KBM-7 (cell line): ENCODE measurements around the gene BAZ1A.
"Not testable (repeated sequence)": the region's sequence is repeated elsewhere in the genome, so short reads cannot be mapped to it uniquely, and the experiment has no call there.

Source experiments
- DNase-seq: peaks from one replicate; pipeline ENCODE4 v3.0.0-alpha.2; 2015
- in situ Hi-C: fragments of 300-500 bp; cut with MboI; formaldehyde crosslinking; loops from 2 replicates; pipeline ENCODE4 v1.14.3; 2020; ENCODE audit warnings: low sequenced_read_pairs, low pct_unique_long_range_greater_than_20kb, mixed read lengths

The BAZ1A gene

DNA sequence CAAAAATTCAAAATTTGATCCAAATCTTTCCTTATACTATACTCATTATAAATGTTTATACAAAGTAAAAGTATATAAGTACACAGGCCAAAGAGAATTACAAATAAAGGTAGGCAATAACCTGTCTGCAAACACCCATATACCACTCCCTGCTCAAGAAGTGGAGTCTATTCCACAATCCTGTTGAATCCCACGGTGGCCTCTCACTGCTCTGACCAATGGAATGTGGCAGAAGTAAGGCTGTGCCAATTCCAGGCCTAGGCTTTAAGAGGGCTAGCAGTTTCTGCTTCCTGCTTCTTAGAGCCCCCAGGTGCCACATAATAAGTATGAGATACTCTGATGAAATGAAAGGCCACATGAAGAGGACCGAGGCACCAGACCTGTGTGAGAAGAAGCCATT, 80.9 kb downstream of the BAZ1A start:
- DNase-seq = no peak
- in situ Hi-C loops = no loop called here

DNA sequence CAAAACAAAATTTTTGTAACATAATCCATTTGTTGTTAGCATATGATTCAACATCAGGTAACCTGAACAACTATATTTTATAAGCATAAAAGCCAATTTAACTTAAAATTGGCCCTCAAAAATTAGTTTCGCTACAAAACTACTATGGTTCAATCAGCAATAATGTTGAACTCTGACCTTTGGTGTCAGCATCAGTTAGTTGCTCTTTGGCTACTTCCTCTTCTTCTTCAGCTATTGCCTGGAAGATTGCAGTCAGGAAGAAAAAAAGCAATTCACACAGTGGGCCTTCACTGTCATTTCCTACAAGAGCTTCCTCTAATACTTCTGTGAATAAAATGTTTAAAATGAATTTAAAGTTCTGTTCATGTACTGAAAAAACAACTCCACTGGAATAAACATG, 82.6 kb downstream of the BAZ1A start:
- in situ Hi-C loops = no loop called here
- DNase-seq = peak; percentile 25

DNA sequence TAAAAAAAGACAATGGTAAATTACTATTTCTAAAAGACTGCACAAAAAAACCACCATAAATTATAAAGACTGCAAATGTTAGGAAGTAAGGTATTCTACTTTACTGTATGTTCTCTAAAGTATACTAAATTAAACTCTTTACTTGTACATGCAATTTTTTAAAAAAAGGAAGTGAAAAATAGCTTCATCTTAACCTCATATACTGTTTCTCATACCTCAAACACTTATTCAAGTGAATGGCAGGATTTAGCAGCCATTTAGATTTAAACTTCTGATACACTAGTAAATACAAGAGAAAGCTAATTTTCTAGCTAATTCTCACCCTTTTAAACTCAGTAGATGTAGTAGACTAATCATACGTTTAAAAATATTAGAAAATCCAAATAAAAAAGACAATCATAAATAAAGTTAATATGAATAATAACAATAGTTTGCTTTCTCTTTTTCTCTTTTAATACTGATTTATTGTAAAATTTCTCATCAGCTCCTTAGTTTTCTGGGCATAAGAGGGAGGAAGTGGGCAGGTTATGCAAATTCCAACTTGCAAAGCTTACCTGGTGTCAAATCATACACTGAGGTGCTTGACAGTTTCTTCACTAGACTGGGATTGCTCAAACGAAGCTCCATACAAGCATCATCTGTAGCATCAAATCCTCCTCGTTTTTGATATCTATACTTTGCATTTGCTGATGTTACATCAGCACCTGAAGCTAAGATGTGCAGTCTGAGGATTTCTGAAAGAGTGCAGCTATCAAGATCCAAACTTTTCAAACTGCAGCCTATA, 89.7 kb downstream of the BAZ1A start:
- in situ Hi-C loops = no loop called here
- no peak for DNase-seq

DNA sequence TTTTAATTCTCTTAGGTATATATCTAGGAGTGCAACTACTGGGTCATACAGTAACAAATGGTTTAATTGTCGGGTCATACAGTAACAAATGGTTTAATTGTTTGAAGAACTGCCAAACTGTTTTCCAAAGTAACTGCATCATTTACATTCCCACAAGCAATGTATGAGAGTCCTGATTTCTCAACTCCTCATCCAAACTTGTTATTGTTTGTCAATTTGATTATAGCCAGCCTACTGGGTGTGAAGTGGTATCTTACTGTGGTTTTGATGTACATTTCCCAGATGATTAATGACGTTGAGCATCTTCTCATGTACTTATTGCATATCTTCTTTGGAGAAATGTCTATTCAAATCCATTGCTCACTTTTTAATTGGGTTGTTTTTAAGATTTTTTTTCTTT, 93.1 kb downstream of the BAZ1A start:
- DNase-seq = no peak
- in situ Hi-C loops = no loop called here

DNA sequence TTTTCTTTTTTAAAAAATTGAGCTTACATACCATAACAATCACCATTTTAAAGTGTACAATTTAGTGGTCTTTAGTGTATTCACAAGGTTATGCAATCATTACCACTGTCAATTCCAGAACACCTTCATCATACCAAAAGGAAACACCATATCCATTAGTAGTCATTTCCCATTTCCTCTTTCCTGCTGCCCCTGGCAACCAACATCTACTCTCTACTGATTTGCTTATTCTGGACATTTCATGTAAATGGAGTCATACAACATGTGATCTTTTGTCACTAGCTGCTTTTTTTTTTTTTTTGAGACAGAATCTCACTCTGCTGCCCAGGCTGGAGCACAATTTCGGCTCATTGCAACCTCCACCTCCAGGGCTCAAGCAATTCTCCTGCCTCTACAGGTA, 93.9 kb downstream of the BAZ1A start:
- DNase-seq = peak; percentile 28
- in situ Hi-C loops = no loop called here

DNA sequence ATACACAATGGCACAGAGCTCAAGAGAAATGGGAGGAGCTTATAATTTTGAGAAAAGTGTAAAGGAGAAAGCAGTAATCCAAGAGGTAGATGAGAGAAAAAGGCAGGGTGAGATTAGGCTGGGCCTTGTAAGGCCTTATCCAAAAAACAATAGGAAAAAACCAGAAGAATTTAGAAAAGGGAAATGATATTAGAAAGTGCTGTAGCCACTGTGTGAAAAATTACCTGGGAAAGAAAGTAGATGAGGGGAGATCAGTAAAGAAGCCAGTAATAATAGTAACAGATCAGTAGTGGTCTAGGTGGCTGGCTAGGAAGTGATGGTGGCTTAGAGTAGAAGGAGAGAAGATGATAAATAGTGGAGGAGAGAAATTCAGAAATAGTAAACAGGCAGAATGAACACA, 94.5 kb downstream of the BAZ1A start:
- no peak for DNase-seq
- in situ Hi-C loops = no loop called here

DNA sequence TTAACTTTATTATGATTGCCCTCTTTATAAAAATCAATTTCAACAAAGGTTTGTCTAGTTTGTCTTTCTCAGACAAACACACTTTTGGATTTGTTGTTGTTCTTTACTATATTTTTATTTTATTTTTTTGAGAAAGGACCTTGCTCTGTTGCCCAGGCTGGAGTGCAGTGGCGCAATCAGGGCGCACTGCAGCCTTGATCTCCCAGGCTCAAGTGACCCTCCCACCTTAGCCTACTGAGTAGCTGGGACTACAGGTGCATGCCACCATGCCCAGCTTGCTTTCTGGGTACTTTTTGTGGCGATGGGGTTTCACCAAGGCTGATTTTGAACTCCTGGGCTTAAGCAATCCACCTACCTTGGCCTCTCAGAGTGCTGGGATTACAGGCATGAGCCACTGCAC, 96.4 kb downstream of the BAZ1A start:
- in situ Hi-C loops = no loop called here
- no peak for DNase-seq

DNA sequence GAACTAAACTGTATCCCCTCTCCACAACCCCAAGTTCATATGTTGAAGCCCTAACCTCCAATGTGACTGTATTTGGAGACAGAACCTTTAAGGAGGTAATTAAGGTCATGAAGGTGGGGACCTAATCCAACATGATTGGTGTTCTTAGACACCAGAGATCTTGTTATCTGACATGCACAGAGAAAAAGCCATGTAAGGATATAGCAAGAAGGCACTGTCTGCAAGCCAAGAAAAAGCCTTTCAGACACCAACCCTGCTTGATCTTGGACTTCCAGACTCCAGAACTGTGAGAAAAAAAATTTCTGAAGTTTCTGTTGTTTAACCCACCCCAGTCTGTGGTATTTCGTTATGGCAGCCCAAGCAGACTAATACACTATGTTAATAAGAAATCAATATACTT, 98.5 kb downstream of the BAZ1A start:
- no peak for DNase-seq
- in situ Hi-C loops = no loop called here

DNA sequence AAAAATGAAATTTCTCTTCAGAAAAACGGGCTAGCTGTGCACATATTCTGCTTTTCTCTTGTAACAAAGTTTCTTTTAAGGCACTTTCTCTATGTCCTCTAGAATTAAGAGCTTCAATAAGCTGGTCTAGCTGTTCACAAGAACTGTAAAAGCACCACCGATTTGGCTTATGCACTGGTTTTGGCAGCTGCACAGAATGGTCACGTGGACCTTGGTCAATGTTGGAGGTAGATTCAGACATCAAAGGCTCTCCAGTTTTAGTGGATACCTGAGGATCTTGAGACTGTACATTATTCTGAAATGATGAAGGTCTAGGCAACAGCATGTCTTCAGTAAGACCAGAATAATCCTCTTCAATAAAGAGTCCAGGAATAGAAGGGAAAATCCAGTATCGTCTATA, 99.2 kb downstream of the BAZ1A start:
- no peak for DNase-seq
- in situ Hi-C loops = no loop called here

DNA sequence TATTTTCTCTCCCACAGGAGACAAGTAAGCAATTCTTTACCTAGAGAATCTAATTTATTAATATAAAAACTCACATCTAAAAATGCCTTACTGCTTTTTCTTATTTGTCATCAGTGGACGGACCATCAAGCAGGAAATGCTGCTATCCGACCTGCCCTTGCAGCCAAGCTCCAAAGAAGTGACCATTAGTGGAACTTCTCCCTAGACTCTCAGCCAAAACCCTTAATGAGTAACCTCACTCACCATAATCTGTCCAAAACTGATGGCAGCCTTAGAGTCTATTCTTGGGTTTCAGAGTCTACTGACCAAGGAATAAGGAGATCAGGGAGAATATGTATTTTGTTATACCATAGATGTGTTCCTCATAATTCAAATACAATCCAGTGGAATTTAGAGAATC, 99.8 kb downstream of the BAZ1A start:
- in situ Hi-C loops = no loop called here

DNA sequence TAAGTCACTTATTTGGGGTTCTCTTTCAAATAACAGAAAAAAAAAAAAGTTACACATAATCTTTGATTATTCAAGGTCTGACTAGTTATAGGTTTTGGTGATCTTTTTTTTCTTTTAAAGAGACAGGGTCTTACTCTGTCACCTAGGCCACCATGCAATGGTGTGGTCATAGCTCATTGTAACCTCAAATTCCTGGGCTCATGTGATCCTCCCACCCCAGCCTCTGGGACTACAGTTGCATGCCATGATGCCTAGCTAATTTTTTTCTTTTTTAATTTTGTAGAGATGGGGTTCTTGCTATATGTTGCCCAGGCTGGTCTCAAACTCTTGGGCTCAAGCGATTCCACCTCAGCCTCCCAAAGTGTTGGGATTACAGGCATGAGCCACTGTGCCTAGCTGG, 104.3 kb downstream of the BAZ1A start:
- in situ Hi-C loops = no loop called here
- no peak for DNase-seq

More for the DNA sequence above, 99.8 kb downstream of the BAZ1A start:
- no peak for DNase-seq

DNA sequence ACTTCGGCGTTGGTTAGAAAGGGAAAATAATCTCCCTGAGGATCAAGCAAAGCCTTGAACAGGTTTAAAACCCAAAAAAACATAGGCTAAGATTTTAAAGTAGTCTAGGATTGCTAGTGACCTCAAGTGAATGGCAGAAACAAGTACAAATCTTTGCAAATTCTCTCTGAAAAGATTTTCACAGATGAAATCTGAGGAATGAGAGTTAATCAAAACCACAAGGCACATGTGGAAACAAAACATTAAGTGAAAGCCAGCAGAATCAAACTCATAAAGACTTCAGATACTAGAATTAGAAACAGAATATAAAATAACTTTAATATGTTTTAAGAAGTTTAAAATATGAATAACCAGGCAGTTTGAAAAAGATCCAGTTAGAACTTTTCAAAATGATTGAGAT, 108.6 kb downstream of the BAZ1A start:
- DNase-seq = no peak
- in situ Hi-C loops = no loop called here

DNA sequence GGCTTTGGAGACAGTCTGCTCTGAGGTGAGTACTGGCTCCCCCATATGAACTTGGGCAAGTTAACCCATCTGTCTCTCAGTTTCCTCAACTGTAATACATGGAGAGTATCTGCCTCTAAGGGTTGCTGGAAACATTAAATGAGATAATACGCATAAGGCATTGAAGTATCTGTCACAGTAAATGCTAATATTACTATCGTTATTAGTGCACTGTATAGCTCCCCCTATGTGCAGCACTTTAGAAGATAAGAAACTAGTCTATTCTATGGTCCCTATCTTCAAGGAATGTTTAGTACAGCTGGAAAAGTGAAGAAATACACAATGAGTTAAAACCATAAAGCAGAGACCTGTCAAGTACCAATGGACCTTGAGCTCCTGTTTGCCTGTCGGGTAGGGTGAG, 109.1 kb downstream of the BAZ1A start:
- no peak for DNase-seq
- in situ Hi-C loops = no loop called here

DNA sequence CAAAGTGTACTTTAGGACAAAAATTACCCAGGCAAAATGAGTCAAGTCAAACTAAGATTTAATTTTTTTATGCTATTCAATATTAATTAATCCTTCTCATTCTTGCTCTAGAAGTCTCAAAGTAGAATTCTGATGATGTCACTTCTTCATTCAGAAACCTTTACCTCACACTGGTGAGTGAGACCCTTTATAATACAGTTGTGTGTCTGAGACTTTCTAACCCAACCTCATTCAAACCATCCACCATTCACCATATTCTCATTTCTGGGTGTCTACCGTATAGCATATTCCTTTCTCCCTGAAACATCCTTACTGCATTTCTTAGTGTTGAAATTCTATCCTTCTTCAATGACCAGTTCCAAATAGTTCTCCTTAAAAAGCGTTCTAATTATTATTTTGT, 119.9 kb downstream of the BAZ1A start:
- in situ Hi-C loops = no loop called here

DNA sequence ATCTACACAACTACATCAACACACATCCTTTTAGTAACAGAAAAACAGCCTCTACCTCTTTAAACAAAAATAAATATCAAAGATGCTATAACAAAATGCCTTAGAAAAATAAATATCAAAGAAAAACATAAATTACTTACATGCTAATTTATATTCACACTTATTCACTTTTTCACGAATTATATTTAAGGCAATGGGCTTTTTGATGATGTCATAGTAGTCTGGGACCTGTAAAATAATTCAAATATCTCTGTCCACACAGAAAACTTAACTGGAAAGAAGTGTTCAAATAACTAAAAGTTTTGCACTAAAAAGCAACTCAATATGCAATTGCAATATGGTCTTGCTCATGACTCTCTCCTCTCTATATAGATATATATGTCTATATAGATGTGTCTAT, 120.5 kb downstream of the BAZ1A start:
- in situ Hi-C loops = no loop called here
- no peak for DNase-seq

More for the DNA sequence above, 119.9 kb downstream of the BAZ1A start:
- DNase-seq = no peak

DNA sequence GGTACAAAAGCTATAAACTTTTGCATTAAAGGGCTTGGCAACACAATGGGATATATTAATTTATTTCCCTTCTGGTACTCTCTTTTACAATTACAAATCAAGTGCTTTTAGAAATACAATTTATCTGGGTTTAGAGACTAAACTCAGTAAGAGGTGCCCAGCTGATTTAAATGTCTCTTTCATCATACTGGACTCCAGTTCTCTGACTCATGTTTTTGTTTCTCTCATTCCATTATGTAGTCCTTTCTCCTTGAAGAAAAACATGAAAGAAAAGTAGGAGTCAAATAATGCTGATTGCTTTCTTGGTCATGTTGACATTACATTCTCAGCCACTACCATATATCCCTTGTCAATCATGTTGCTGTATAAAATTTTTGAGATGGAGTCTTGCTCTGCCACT, 124.5 kb downstream of the BAZ1A start:
- DNase-seq = no peak
- in situ Hi-C loops = no loop called here

DNA sequence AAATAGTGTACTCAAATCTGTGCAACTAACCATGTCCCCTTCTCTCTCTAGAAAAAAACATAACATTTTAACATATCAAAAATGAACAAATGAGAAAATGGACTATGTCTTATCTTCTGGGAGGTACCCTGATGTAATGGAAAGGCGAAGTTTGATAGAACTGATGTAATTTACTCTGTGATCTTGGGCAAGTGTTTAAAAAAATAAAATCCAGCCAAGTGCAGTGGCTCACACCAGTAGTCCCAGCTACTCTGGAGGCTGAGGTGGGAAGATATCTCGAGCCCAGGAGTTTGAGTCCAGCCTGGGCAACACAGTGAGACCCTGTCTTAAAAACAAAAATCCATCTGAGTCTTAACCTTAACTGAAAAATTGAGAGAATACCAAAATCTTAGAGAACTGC, 124.9 kb downstream of the BAZ1A start:
- in situ Hi-C loops = no loop called here
- no peak for DNase-seq

DNA sequence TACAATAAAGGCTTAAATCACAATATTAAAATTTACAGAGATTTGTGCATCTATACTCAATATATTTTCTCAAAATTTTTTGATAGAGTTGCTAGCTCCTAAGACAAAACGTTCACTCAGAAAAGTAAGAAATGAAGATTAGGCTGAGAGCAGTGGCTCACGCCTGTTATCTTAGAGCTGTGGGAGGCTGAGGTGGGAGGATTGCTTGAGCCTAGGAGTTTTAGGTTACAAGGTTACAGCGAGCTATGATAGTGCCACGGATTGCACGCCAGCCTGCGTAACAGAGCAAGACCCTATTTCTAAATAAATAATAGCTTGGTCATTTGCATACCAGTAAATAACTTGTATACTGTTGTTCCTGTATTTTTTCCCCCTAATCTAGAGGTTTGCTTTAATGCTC, 125.8 kb downstream of the BAZ1A start:
- in situ Hi-C loops = no loop called here
- no peak for DNase-seq

DNA sequence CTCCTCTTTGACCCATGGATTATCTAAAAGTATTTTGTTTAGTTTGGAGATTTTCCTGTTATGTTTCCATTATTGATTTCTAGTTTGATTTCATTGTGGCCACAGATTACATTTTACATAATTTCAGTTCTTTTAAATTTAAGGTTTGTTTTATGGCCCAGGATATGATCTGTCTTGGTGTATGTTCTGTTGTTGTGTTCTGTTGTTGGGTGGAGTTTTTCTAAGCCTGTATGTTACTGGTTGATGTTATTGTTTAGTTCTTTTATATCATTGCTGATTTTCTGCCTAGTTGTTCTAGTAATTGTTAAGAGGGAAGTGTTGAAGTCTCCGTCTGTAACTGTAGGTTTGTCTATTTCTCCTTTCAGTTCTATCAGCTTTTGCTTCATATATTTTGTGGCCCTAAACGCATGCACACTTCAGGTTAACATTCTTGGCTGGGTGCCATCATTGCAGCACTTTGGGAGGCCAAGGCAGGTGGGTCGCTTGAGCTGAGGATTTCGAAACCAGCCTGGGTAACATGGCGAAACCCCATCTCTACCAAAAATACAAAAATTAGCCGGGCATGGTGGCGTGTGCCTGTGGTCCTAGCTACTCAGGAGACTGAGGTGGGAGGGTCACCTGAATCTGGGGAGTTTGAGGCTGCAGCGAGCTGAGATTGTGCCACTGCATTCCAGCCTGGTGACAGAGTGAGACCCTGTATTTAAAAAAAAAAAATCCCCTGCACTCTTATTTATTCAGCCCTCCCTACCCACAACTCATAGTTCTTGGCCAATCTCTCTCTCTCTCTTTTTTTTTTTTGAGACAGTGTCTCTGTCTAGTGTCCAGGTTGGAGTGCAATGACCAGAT, 132.7 kb downstream of the BAZ1A start:
- no peak for DNase-seq
- in situ Hi-C loops = no loop called here

DNA sequence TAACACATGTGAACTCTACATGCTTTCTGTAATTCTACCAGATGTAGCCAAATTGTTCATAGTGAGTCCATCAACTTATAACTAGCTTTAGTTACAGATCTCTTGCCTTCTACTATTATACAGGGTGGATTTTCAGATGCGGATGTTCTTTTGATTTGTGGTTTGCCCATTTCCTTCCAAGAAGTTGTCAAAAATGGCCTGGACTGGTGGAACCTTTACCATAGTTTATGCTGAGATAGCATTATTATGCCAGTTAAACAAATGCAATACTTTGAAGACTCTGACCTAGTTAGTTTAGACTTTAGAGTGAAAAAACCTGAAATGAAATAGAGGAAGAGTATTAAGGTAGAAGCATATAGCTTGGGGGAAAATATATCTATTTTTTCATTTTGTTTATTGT, 133.3 kb downstream of the BAZ1A start:
- DNase-seq = peak; percentile 16
- in situ Hi-C loops = no loop called here

DNA sequence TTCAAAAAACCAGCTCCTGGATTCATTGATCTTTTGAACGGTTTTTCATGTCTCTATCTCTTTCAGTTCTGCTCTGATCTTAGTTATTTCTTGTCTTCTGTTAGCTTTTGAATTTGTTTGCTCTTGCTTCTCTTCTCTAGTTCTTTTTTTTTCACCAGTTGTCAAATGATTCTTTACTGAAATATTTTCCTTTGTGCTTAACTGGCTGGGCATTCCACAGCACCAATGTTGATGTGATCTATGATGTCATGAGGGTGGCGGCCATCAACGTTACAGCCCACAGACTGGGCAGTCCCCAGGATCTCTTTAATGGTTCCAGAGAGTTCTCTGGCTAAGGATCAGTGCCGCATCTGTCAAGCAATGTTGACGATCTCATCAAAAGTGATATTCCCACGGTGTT, 135.0 kb downstream of the BAZ1A start:
- DNase-seq, in situ Hi-C loops: not testable (repeated sequence)
